Astrocyte (in vitro differentiated cells and primary cell): Measurements from ENCODE around the gene HABP4. TPM values are rescaled to one million over a fixed set of nuclear protein-coding genes. Genes with fewer than 3 reads are reported as not detected.

ENCODE experiments used
- DNase-seq: peaks from one replicate; pipeline ENCODE4 v3.0.0-alpha.2; 2010; ENCODE audit warnings: low read depth
- FAIRE-seq: peaks from 2 replicates; lab custom pipeline; 2011; peaks lifted over from hg19 to GRCh38; lab: Jason Lieb, UNC
- H2AFZ ChIP-seq: 2 replicates; pipeline ENCODE4 v1.6.0; 2012; ENCODE audit warnings: low read depth, low read length, inconsistent platforms
- H3K27ac ChIP-seq: 2 replicates; pipeline ENCODE4 v1.5.1; 2011; ENCODE audit warnings: low read depth, low read length, inconsistent platforms
- H3K27me3 ChIP-seq: 2 replicates; pipeline ENCODE4 v1.6.0; 2011; ENCODE audit warnings: low read length, inconsistent platforms; ENCODE audit not compliant: insufficient read depth
- H3K36me3 ChIP-seq: 2 replicates; pipeline ENCODE4 v1.5.1; 2011; ENCODE audit warnings: low read length, inconsistent platforms; ENCODE audit not compliant: insufficient read depth
- H3K4me1 ChIP-seq: 2 replicates; pipeline ENCODE4 v1.5.1; 2011; ENCODE audit warnings: low read length, inconsistent platforms; ENCODE audit not compliant: insufficient read depth
- H3K4me2 ChIP-seq: 2 replicates; pipeline ENCODE4 v1.6.0; 2012; ENCODE audit warnings: low read length, inconsistent platforms
- H3K4me3 ChIP-seq: 2 replicates; pipeline ENCODE4 v1.5.1; 2011; ENCODE audit warnings: low read depth, mild to moderate bottlenecking, low read length, inconsistent platforms; ENCODE audit not compliant: insufficient read depth
- H3K79me2 ChIP-seq: 2 replicates; pipeline ENCODE4 v1.6.0; 2012; ENCODE audit warnings: mild to moderate bottlenecking, low read length, inconsistent platforms; ENCODE audit not compliant: insufficient read depth
- H3K9ac ChIP-seq: 2 replicates; pipeline ENCODE4 v1.6.0; 2012; ENCODE audit warnings: mild to moderate bottlenecking, low read length, inconsistent platforms
- H3K9me3 ChIP-seq: 2 replicates; pipeline ENCODE4 v1.5.1; 2012; ENCODE audit warnings: low read depth, mild to moderate bottlenecking, low read length, inconsistent platforms; ENCODE audit not compliant: insufficient read depth
- H4K20me1 ChIP-seq: 2 replicates; pipeline ENCODE4 v1.6.0; 2012; ENCODE audit warnings: low read length, inconsistent platforms; ENCODE audit not compliant: insufficient read depth
- H3K27ac Mint-ChIP-seq: one replicate; pipeline ENCODE4 v1.8.0; 2021; ENCODE audit warnings: mild to moderate bottlenecking, mixed read lengths; ENCODE audit not compliant: unreplicated experiment
- H3K27me3 Mint-ChIP-seq: one replicate; pipeline ENCODE4 v1.8.0; 2021; ENCODE audit warnings: low read depth, mixed read lengths; ENCODE audit not compliant: unreplicated experiment
- H3K36me3 Mint-ChIP-seq: one replicate; pipeline ENCODE4 v1.8.0; 2021; ENCODE audit warnings: low read depth, mixed read lengths; ENCODE audit not compliant: unreplicated experiment
- H3K4me1 Mint-ChIP-seq: one replicate; pipeline ENCODE4 v1.8.0; 2021; ENCODE audit warnings: low read depth, mixed read lengths; ENCODE audit not compliant: unreplicated experiment
- H3K4me3 Mint-ChIP-seq: one replicate; pipeline ENCODE4 v1.8.0; 2021; ENCODE audit warnings: mild to moderate bottlenecking, moderate library complexity, mixed read lengths; ENCODE audit not compliant: unreplicated experiment
- H3K9me3 Mint-ChIP-seq: one replicate; pipeline ENCODE4 v1.8.0; 2021; ENCODE audit warnings: mild to moderate bottlenecking, mixed read lengths; ENCODE audit not compliant: unreplicated experiment
- EZH2 ChIP-seq: IDR thresholded peaks from 2 replicates; pipeline ENCODE4 v1.6.1; 2012; ENCODE audit warnings: mild to moderate bottlenecking, low read length, inconsistent platforms; ENCODE audit not compliant: insufficient read depth
- total RNA-seq: library from RNA; stranded (reverse); gene quantifications from 2 replicates; pipeline ENCODE4 v1.2.1, GENCODE V29; 2021
- TF ChIP-seq, protein P1 (sequence below): IDR thresholded peaks from 2 replicates; pipeline ENCODE4 v1.5.1; 2011; ENCODE audit warnings: low read depth, mild to moderate bottlenecking, inconsistent platforms, low read length, moderate library complexity; ENCODE audit not compliant: insufficient read depth

The HABP4 gene
- total RNA-seq, 1 donor from 2014 or later = 20.1 TPM

DNA sequence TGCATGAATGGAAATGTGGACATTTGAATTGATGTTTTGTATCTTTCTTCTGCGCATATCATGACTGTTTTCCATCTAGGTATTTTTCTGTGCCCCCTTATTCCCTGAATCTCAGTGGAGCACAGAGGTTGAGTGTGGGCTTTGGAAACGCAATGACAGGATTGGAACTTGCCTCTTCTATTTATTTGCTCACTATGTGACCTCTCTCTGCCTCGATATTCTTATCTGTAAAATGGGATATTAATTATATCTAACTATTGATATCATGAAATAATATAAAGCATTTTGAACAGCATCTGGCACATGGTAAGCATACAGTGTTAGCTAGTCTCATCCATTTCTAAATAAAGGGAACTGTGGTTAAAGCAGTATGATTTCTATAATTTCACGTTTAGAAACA, 26.0 kb downstream of the HABP4 start:
- FAIRE-seq = no peak
- Histone ChIP-seq H3K79me2 (no peaks in the 10 kb centered on the region), H4K20me1 (no peaks in the 10 kb centered on the region), H3K4me1 (no peaks in the 10 kb centered on the region), H3K9ac (no peak overlapping the region), H3K9me3 (no peaks in the 10 kb centered on the region), H3K36me3 (peaks cover 9% of the 10 kb centered on the region), H3K27me3 (no peaks in the 10 kb centered on the region), H3K27ac (no peak overlapping the region), H3K4me2 (no peak overlapping the region), H3K4me3 (no peak overlapping the region), H2AFZ (no peak overlapping the region)
- H3K4me1 Mint-ChIP-seq = no peaks in the 10 kb centered on the region
- peaks cover 4% of the 10 kb centered on the region for H3K36me3 Mint-ChIP-seq
- no peak overlapping the region for H3K4me3 Mint-ChIP-seq
- H3K9me3 Mint-ChIP-seq = no peaks in the 10 kb centered on the region
- H3K27me3 Mint-ChIP-seq = no peaks in the 10 kb centered on the region
- no peak overlapping the region for H3K27ac Mint-ChIP-seq
- no peak for TF ChIP-seq EZH2
- TF ChIP-seq, protein P1, sequence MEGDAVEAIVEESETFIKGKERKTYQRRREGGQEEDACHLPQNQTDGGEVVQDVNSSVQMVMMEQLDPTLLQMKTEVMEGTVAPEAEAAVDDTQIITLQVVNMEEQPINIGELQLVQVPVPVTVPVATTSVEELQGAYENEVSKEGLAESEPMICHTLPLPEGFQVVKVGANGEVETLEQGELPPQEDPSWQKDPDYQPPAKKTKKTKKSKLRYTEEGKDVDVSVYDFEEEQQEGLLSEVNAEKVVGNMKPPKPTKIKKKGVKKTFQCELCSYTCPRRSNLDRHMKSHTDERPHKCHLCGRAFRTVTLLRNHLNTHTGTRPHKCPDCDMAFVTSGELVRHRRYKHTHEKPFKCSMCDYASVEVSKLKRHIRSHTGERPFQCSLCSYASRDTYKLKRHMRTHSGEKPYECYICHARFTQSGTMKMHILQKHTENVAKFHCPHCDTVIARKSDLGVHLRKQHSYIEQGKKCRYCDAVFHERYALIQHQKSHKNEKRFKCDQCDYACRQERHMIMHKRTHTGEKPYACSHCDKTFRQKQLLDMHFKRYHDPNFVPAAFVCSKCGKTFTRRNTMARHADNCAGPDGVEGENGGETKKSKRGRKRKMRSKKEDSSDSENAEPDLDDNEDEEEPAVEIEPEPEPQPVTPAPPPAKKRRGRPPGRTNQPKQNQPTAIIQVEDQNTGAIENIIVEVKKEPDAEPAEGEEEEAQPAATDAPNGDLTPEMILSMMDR = no peak
- DNase-seq = no peak

DNA sequence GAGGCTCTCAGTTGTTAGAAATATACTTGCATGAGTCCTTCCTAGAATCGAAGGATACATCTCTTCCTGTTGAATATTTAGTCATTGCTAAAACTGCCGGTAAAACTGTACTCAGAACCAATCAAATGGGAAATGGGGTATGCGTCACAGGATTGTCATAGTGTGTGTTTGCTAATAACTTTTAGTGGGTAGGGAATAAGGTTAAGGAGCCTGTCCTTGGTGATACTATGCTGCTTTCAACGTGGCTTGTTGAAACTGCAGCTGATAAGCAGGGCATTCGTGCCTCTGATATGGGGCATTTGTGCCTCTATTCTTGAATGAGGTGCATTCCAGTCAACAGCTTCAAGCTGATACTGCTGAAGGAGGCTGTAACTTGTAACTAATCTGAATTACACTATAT, 26.6 kb downstream of the HABP4 start:
- TF ChIP-seq EZH2 = no peak
- TF ChIP-seq, protein P1 = no peak
- H4K20me1 ChIP-seq = no peaks in the 10 kb centered on the region
- no peaks in the 10 kb centered on the region for H3K9me3 ChIP-seq
- H3K9me3 Mint-ChIP-seq = no peaks in the 10 kb centered on the region
- DNase-seq (peak; percentile 14), FAIRE-seq (no peak)
- H3K27me3 Mint-ChIP-seq = no peaks in the 10 kb centered on the region
- no peaks in the 10 kb centered on the region for H3K27me3 ChIP-seq
- H3K27ac ChIP-seq = no peak overlapping the region
- H3K4me3 Mint-ChIP-seq = no peak overlapping the region
- H3K4me1 Mint-ChIP-seq = no peaks in the 10 kb centered on the region
- no peak overlapping the region for H2AFZ ChIP-seq
- H3K4me2 ChIP-seq = no peak overlapping the region
- H3K4me3 ChIP-seq = no peak overlapping the region
- H3K36me3 ChIP-seq = peaks cover 9% of the 10 kb centered on the region
- no peak overlapping the region for H3K9ac ChIP-seq
- H3K79me2 ChIP-seq = no peaks in the 10 kb centered on the region
- H3K27ac Mint-ChIP-seq = no peak overlapping the region
- no peaks in the 10 kb centered on the region for H3K4me1 ChIP-seq
- H3K36me3 Mint-ChIP-seq = peaks cover under 1% of the 10 kb centered on the region

DNA sequence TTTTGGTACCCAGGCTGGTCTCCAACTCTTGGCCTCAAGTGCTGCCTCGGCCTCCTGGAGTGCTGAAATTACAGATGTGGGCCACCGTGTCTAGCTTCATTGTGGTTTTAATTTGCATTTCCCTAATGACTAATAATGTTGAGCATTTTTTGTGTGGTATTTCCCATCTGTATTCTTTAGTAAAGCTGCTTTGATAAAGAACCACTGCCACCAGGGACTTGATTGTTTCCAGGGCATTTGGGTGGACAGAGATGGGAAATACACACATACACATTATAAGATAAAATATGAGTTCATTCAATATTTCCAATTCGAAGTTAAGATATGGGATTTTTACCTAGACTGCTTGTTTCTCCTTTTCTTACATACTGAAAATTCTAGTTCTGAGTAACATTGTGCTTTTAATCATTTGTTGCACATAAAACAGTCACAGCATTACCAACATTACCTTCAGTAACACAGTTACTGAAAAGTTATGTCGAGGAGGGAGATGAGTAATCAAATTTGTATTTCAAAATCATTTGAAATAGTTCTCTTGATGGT, 28.9 kb downstream of the HABP4 start:
- no peaks in the 10 kb centered on the region for H3K4me1 ChIP-seq
- H3K9me3 ChIP-seq = no peaks in the 10 kb centered on the region
- H3K4me1 Mint-ChIP-seq = peaks cover 8% of the 10 kb centered on the region
- H3K27me3 Mint-ChIP-seq = no peaks in the 10 kb centered on the region
- H3K27ac ChIP-seq = peak overlapping the region; percentile 14
- no peaks in the 10 kb centered on the region for H3K27me3 ChIP-seq
- FAIRE-seq (no peak), DNase-seq (peak; percentile 64)
- TF ChIP-seq, protein P1 = no peak
- no peak for TF ChIP-seq EZH2
- no peak overlapping the region for H3K4me3 Mint-ChIP-seq
- no peak overlapping the region for H3K27ac Mint-ChIP-seq
- peaks cover 7% of the 10 kb centered on the region for H3K36me3 Mint-ChIP-seq
- peak overlapping the region; percentile 1 for H3K4me2 ChIP-seq
- no peaks in the 10 kb centered on the region for H3K9me3 Mint-ChIP-seq
- peaks cover 2% of the 10 kb centered on the region for H3K36me3 ChIP-seq
- no peak overlapping the region for H2AFZ ChIP-seq
- H3K9ac ChIP-seq = no peak overlapping the region
- H3K79me2 ChIP-seq = no peaks in the 10 kb centered on the region
- no peak overlapping the region for H3K4me3 ChIP-seq
- H4K20me1 ChIP-seq = no peaks in the 10 kb centered on the region
